H9 (cell line): ENCODE measurements around the gene CHST8. TPM values are rescaled to one million over a fixed set of nuclear protein-coding genes. Genes with fewer than 3 reads are reported as not detected.

ENCODE experiments used
- DNase-seq: peaks from one replicate; pipeline ENCODE4 v3.0.0-alpha.2; 2017
- H2AFZ ChIP-seq: one replicate; pipeline ENCODE4 v1.6.1; 2013; ENCODE audit warnings: mild to moderate bottlenecking, low read length, control low read depth, moderate library complexity
- H2AK5ac ChIP-seq: 2 replicates; pipeline ENCODE4 v1.6.1; 2013; ENCODE audit warnings: low read length, control low read depth, mixed read lengths; ENCODE audit not compliant: insufficient read length
- H2BK120ac ChIP-seq: one replicate; pipeline ENCODE4 v1.6.1; 2013; ENCODE audit warnings: low read depth, mild to moderate bottlenecking, low read length, control low read depth, inconsistent platforms; ENCODE audit not compliant: poor library complexity, severe bottlenecking
- H2BK12ac ChIP-seq: 2 replicates; pipeline ENCODE4 v1.6.1; 2013; ENCODE audit warnings: low read length, control low read depth, mixed read lengths, low read depth; ENCODE audit not compliant: insufficient read length
- H2BK15ac ChIP-seq: 2 replicates; pipeline ENCODE4 v1.6.1; 2013; ENCODE audit warnings: low read depth, low read length, control low read depth
- H2BK20ac ChIP-seq: one replicate; pipeline ENCODE4 v1.6.1; 2013; ENCODE audit warnings: low read depth, mild to moderate bottlenecking, low read length, control low read depth, inconsistent platforms; ENCODE audit not compliant: poor library complexity, severe bottlenecking
- H2BK5ac ChIP-seq: 2 replicates; pipeline ENCODE4 v1.6.1; 2013; ENCODE audit warnings: low read length, control low read depth, mixed read lengths; ENCODE audit not compliant: insufficient read length
- H3K14ac ChIP-seq: 2 replicates; pipeline ENCODE4 v1.6.1; 2013; ENCODE audit warnings: low read length, control low read depth; ENCODE audit not compliant: insufficient read depth
- H3K18ac ChIP-seq: 2 replicates; pipeline ENCODE4 v1.6.1; 2013; ENCODE audit warnings: low read depth, mild to moderate bottlenecking, mixed read lengths, low read length, control low read depth; ENCODE audit not compliant: insufficient read length
- H3K23ac ChIP-seq: 2 replicates; pipeline ENCODE4 v1.6.1; 2013; ENCODE audit warnings: low read length, control low read depth, mixed read lengths, low read depth; ENCODE audit not compliant: insufficient read length
- H3K23me2 ChIP-seq: 2 replicates; pipeline ENCODE4 v1.6.1; 2013; ENCODE audit warnings: low read depth, mild to moderate bottlenecking, mixed read lengths, low read length, control low read depth; ENCODE audit not compliant: insufficient read length, poor library complexity, severe bottlenecking
- H3K27ac ChIP-seq: 2 replicates; pipeline ENCODE4 v1.5.1; 2013; ENCODE audit warnings: low read length, control low read depth, mixed read lengths, low read depth; ENCODE audit not compliant: insufficient read length
- H3K27me3 ChIP-seq: 2 replicates; pipeline ENCODE4 v1.6.1; 2013; ENCODE audit warnings: low read length, control low read depth, inconsistent platforms; ENCODE audit not compliant: insufficient read depth
- H3K4ac ChIP-seq: 2 replicates; pipeline ENCODE4 v1.6.1; 2013; ENCODE audit warnings: low read depth, mild to moderate bottlenecking, control low read depth, inconsistent platforms, low read length, moderate library complexity
- H3K4me1 ChIP-seq: 2 replicates; pipeline ENCODE4 v1.6.1; 2013; ENCODE audit warnings: low read length, control low read depth, inconsistent platforms; ENCODE audit not compliant: insufficient read depth
- H3K4me2 ChIP-seq: 2 replicates; pipeline ENCODE4 v1.6.1; 2013; ENCODE audit warnings: low read length, control low read depth, mixed read lengths; ENCODE audit not compliant: insufficient read length, insufficient read depth
- H3K56ac ChIP-seq: 2 replicates; pipeline ENCODE4 v1.6.1; 2013; ENCODE audit warnings: low read depth, mild to moderate bottlenecking, mixed read lengths, low read length, control low read depth; ENCODE audit not compliant: insufficient read length
- H3K79me1 ChIP-seq: 2 replicates; pipeline ENCODE4 v1.6.1; 2013; ENCODE audit warnings: low read depth, mild to moderate bottlenecking, moderate library complexity, low read length, control low read depth, inconsistent platforms; ENCODE audit not compliant: insufficient read depth, poor library complexity, severe bottlenecking
- H3K79me2 ChIP-seq: 2 replicates; pipeline ENCODE4 v1.6.1; 2013; ENCODE audit warnings: low read length, control low read depth, inconsistent platforms; ENCODE audit not compliant: insufficient read depth
- H3K9ac ChIP-seq: 2 replicates; pipeline ENCODE4 v1.6.1; 2013; ENCODE audit warnings: low read length, control low read depth, mixed read lengths; ENCODE audit not compliant: insufficient read length; ENCODE audit errors: extremely low read depth
- H3K9me3 ChIP-seq: one replicate; pipeline ENCODE4 v1.6.1; 2013; ENCODE audit warnings: low read depth, low read length, inconsistent platforms; ENCODE audit not compliant: control insufficient read depth
- H3T11ph ChIP-seq: one replicate; pipeline ENCODE4 v1.6.1; 2013; ENCODE audit warnings: mild to moderate bottlenecking, low read length, control low read depth, inconsistent platforms
- H4K20me1 ChIP-seq: one replicate; pipeline ENCODE4 v1.6.1; 2013; ENCODE audit not compliant: control insufficient read depth, insufficient read length, insufficient read depth
- H4K5ac ChIP-seq: 2 replicates; pipeline ENCODE4 v1.6.1; 2013; ENCODE audit warnings: low read depth, mild to moderate bottlenecking, mixed read lengths, low read length, control low read depth; ENCODE audit not compliant: insufficient read length
- H4K8ac ChIP-seq: replicated peaks from 2 replicates; pipeline ENCODE4 v1.6.1; 2013; ENCODE audit warnings: low read length, control low read depth, mixed read lengths, low read depth; ENCODE audit not compliant: insufficient read length
- H4K91ac ChIP-seq: 2 replicates; pipeline ENCODE4 v1.6.1; 2013; ENCODE audit warnings: low read depth, mild to moderate bottlenecking, moderate library complexity, mixed read lengths, low read length, control low read depth; ENCODE audit not compliant: insufficient read length
- H3K27ac Mint-ChIP-seq, 3 experiments: 2 replicates in 2 of 3; 3 replicates in 1 of 3; pipeline ENCODE4 v1.8.0; 2020 to 2021; ENCODE audit warnings: mixed read lengths in 3 of 3, mild to moderate bottlenecking in 1 of 3, moderate library complexity in 1 of 3
- H3K27me3 Mint-ChIP-seq: 2 replicates; pipeline ENCODE4 v1.8.0; 2021; ENCODE audit warnings: low read depth, mild to moderate bottlenecking, moderate library complexity, mixed read lengths
- H3K36me3 Mint-ChIP-seq, 3 experiments: 2 replicates in 2 of 3; 3 replicates in 1 of 3; pipeline ENCODE4 v1.8.0; 2020 to 2021; ENCODE audit warnings: low read depth in 3 of 3, mixed read lengths in 3 of 3; ENCODE audit not compliant: insufficient read depth in 1 of 3
- H3K4me1 Mint-ChIP-seq, 2 experiments: 2 replicates each; pipeline ENCODE4 v1.8.0; 2020; ENCODE audit warnings: mixed read lengths in 2 of 2
- H3K4me3 Mint-ChIP-seq, 2 experiments: 2 replicates in 1 of 2; 3 replicates in 1 of 2; pipeline ENCODE4 v1.8.0; 2020 to 2021; ENCODE audit warnings: mild to moderate bottlenecking in 2 of 2, mixed read lengths in 2 of 2, moderate library complexity in 1 of 2
- H3K9me3 Mint-ChIP-seq, 2 experiments: 2 replicates in 1 of 2; 3 replicates in 1 of 2; pipeline ENCODE4 v1.8.0; 2020; ENCODE audit warnings: mild to moderate bottlenecking in 2 of 2, mixed read lengths in 2 of 2, moderate library complexity in 1 of 2
- WGBS: extraction: QIAGEN DNeasy Blood & Tissue Kit; methylation state at CpG from one replicate; pipeline ENCODE4 v1.1.7; 2013; ENCODE audit warnings: missing lambda C conversion rate, low lambda C conversion rate, mixed read lengths; ENCODE audit not compliant: insufficient read length; ENCODE audit errors: extremely low coverage; 5-methylcytosine and 5-hydroxymethylcytosine counted together
- total RNA-seq: library from RNA; stranded (reverse); gene quantifications from 2 replicates; pipeline ENCODE4 v1.2.1, GENCODE V29; 2021
- TF ChIP-seq, protein P1 (sequence below): fragments of 200-600 bp; sonication (generic); conservative IDR thresholded peaks from 3 replicates; pipeline ENCODE4 v1.8.0; 2021; ENCODE audit warnings: antibody characterized with exemption, mild to moderate bottlenecking

The CHST8 gene
- total RNA-seq, 1 experiment from 2014 or later: 5.1 TPM

- H2AFZ ChIP-seq: no peak overlapping the region
- no peak overlapping the region for H3K27ac ChIP-seq
- H3K18ac ChIP-seq: peak overlapping the region; percentile 6
- H2BK5ac ChIP-seq: no peak overlapping the region
- no peaks in the 10 kb centered on the region for H3K9me3 ChIP-seq
- peaks cover 10 to 37% (median 31%) of the 10 kb centered on the region in 3 experiments; a peak in 6 of 7 replicates for H3K36me3 Mint-ChIP-seq
- no peak overlapping the region for H4K5ac ChIP-seq
- H3K27me3 ChIP-seq: no peaks in the 10 kb centered on the region
- peak; percentile 77 for DNase-seq
- H3K9ac ChIP-seq: peak overlapping the region; percentile 3
- no peak overlapping the region for H3K56ac ChIP-seq
- H3K4ac ChIP-seq: no peak overlapping the region
- peaks cover 8% of the 10 kb centered on the region; the same call in 1 of the 2 replicates for H3K4me1 ChIP-seq
- H3K4me3 Mint-ChIP-seq: peak overlapping the region; percentile 86 to 91
- TF ChIP-seq, protein P1, sequence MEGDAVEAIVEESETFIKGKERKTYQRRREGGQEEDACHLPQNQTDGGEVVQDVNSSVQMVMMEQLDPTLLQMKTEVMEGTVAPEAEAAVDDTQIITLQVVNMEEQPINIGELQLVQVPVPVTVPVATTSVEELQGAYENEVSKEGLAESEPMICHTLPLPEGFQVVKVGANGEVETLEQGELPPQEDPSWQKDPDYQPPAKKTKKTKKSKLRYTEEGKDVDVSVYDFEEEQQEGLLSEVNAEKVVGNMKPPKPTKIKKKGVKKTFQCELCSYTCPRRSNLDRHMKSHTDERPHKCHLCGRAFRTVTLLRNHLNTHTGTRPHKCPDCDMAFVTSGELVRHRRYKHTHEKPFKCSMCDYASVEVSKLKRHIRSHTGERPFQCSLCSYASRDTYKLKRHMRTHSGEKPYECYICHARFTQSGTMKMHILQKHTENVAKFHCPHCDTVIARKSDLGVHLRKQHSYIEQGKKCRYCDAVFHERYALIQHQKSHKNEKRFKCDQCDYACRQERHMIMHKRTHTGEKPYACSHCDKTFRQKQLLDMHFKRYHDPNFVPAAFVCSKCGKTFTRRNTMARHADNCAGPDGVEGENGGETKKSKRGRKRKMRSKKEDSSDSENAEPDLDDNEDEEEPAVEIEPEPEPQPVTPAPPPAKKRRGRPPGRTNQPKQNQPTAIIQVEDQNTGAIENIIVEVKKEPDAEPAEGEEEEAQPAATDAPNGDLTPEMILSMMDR: no peak
- H3K14ac ChIP-seq: peak overlapping the region; percentile 14; the same call in 1 of the 2 replicates
- H3K79me2 ChIP-seq: no peaks in the 10 kb centered on the region
- H3K9me3 Mint-ChIP-seq: no peaks in the 10 kb centered on the region
- H2AK5ac ChIP-seq: no peak overlapping the region
- no peak overlapping the region for H2BK15ac ChIP-seq
- peaks cover 27 to 41% of the 10 kb centered on the region in 2 experiments for H3K4me1 Mint-ChIP-seq
- H3K27ac Mint-ChIP-seq: peak overlapping the region; percentile 85 to 95 (median 93); a peak in 6 of 7 replicates
- H2BK20ac ChIP-seq: no peak overlapping the region
- no peaks in the 10 kb centered on the region; the same call in 1 of the 2 replicates for H3K27me3 Mint-ChIP-seq
- H2BK120ac ChIP-seq: no peak overlapping the region
- no peak overlapping the region for H2BK12ac ChIP-seq
- H3K79me1 ChIP-seq: no peaks in the 10 kb centered on the region
- no peak overlapping the region for H3K23ac ChIP-seq
- peak overlapping the region; percentile 80 for H3K4me2 ChIP-seq
- H4K8ac ChIP-seq: no peak overlapping the region
- no peaks in the 10 kb centered on the region for H4K20me1 ChIP-seq
- WGBS: no CpG with 5 or more reads among the region's 61 CpGs
- peaks cover 13% of the 10 kb centered on the region for H3K23me2 ChIP-seq
- no peak overlapping the region for H4K91ac ChIP-seq
- no peak overlapping the region for H3T11ph ChIP-seq
These were observed 176.3 kb downstream of the CHST8 start for GRCh38 chr19:33797802-33798671.
